RPMI7951 (cell line): ENCODE measurements around the gene ADPRS. TPM values are rescaled to one million over a fixed set of nuclear protein-coding genes. Genes with fewer than 3 reads are reported as not detected.

Source experiments
- DNase-seq: peaks from one replicate; pipeline ENCODE4 v3.0.0-alpha.2; 2012; ENCODE audit warnings: low read depth
- total RNA-seq: library from RNA; depleted of rRNA; stranded (reverse); fragments of >200 nt; shearing (Covaris generic); gene quantifications from 2 replicates; pipeline ENCODE4 v1.2.3, GENCODE V29; 2014; rRNA removed

The ADPRS gene
- 53.9 and 65.9 TPM in 2 replicates for total RNA-seq

GRCh38 chr1:36088577-36089392 is at the start of gene ADPRS:
ADPRS (plus strand) TSS chr1:36088892; CDS start chr1:36088905, 13 bp downstream.
- DNase-seq: peak; percentile 88

- DNase-seq: no peak
Observed at GRCh38 chr1:36040238-36040637, 48.5 kb upstream of the ADPRS start.

GRCh38 chr1:36051821-36052220 is 36.9 kb upstream of the ADPRS start:
- no peak for DNase-seq

- no peak for DNase-seq
Observed at GRCh38 chr1:36053978-36054377, 34.7 kb upstream of the ADPRS start.

GRCh38 chr1:36055706-36056105 is 33.0 kb upstream of the ADPRS start:
- no peak for DNase-seq

GRCh38 chr1:36062315-36062714 is 26.4 kb upstream of the ADPRS start:
- DNase-seq: no peak

GRCh38 chr1:36067871-36068270 is 20.8 kb upstream of the ADPRS start:
- no peak for DNase-seq

- no peak for DNase-seq
Observed at GRCh38 chr1:36068866-36069265, 19.8 kb upstream of the ADPRS start.

- DNase-seq: no peak
Observed at GRCh38 chr1:36070349-36070748, 18.3 kb upstream of the ADPRS start.

- no peak for DNase-seq
Observed at GRCh38 chr1:36076979-36077573, 11.6 kb upstream of the ADPRS start.

- no peak for DNase-seq
Observed at GRCh38 chr1:36080236-36080635, 8.5 kb upstream of the ADPRS start.

- DNase-seq: no peak
Observed at GRCh38 chr1:36080801-36081200, 7.9 kb upstream of the ADPRS start.

- DNase-seq: no peak
Observed at GRCh38 chr1:36081926-36082485, 6.7 kb upstream of the ADPRS start.

- no peak for DNase-seq
Observed at GRCh38 chr1:36083219-36083618, 5.5 kb upstream of the ADPRS start.

- peak; percentile 57 for DNase-seq
Observed at GRCh38 chr1:36083635-36084496, 4.8 kb upstream of the ADPRS start, which contains the start of gene TEKT2. TEKT2 (plus strand) TSS chr1:36084094; CDS start chr1:36084922, 828 bp downstream.

GRCh38 chr1:36084497-36085115 is 4.1 kb upstream of the ADPRS start:
- no peak for DNase-seq

- DNase-seq: no peak
Observed at GRCh38 chr1:36085126-36085525, 3.6 kb upstream of the ADPRS start.

- no peak for DNase-seq
Observed at GRCh38 chr1:36085686-36086526, 2.8 kb upstream of the ADPRS start.

GRCh38 chr1:36086529-36087232 is 2.0 kb upstream of the ADPRS start:
- no peak for DNase-seq
